Measurements from ENCODE around the gene OXSR1.

The OXSR1 gene

DNA sequence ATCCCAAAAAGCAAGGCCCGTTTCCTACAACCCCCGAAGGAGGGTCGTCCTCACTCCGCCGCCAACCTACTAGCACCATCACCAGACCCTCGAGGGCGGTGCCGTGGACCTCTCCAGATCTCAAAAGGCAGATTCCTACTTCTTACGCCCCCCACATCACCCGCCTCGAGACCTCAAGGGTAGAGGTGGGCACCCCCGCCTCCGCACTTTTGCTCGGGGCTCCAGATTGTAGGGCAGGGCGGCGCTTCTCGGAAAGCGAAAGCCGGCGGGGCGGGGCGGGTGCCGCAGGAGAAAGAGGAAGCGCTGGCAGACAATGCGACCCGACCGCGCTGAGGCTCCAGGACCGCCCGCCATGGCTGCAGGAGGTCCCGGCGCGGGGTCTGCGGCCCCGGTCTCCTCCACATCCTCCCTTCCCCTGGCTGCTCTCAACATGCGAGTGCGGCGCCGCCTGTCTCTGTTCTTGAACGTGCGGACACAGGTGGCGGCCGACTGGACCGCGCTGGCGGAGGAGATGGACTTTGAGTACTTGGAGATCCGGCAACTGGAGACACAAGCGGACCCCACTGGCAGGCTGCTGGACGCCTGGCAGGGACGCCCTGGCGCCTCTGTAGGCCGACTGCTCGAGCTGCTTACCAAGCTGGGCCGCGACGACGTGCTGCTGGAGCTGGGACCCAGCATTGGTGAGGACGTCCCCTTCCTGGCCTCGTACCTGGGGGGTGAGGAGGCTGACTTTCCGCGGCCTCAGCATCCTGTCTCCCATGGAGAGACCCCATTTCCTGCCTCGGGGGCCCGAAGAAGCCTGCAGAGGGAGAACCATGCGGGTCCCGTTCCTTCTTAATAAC is 26.8 kb upstream of the OXSR1 start, which contains the start of gene MYD88:
TSS of gene MYD88 (plus strand) at position 313 of the 842 bp plus-strand sequence. CDS start at position 353, 40 bp downstream.
- Histone ChIP-seq H3K36me3 (peaks cover 38 to 56% (median 51%) of the 10 kb centered on the region in 11 experiments), H4K20me1 (peaks cover 44 to 70% (median 60%) of the 10 kb centered on the region in 11 experiments; a peak in 21 of 22 replicates), H3K9ac (peak within 1 kb of the TSS; percentile 90 to 99 (median 97)), H3K27me3 (no peaks in the 10 kb centered on the region), H3K9me3 (replicated peaks in 1 of 11) (no peaks in the 10 kb centered on the region), H3K4me3 (peak within 1 kb of the TSS; percentile 73 to 99 (median 92)), H3K4me1 (peaks cover 65 to 79% (median 72%) of the 10 kb centered on the region in 10 experiments), H3K27ac (peak within 1 kb of the TSS; percentile 85 to 99 (median 96)), H3K4me2 (peak within 1 kb of the TSS; percentile 87 to 99 (median 97))
- TF ChIP-seq Cebpa-rat (IDR thresholded peaks at IDR 0.05), result no peak

DNA sequence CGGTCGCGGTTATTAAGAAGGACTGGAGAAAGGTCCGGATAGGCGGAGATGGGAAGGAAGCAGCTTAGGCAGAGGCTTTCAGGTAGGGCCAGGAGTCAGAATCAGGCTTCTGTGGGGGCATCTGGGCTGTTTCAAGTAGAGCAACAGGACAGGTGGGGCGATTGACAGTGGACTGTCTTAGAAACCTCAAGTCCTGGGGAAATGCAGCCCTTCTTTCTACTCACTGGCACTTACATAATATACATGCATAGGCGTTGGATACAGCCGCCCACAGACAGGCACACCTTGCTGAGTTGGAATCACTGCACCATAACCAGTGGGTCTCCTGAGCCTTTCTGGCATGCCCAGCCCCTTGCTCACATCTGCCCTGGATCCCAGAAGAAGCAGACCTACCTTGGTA is 26.1 kb upstream of the OXSR1 start:
- peak overlapping the region; percentile 87 to 99 (median 97) for H3K4me2 ChIP-seq
- H3K4me1 ChIP-seq, result peaks cover 68 to 80% (median 75%) of the 10 kb centered on the region in 10 experiments
- H4K20me1 ChIP-seq, result peaks cover 38 to 64% (median 54%) of the 10 kb centered on the region in 11 experiments; a peak in 21 of 22 replicates
- peaks cover 0 to 1% (median 0%) of the 10 kb centered on the region in 11 experiments; a peak in 3 of 22 replicates for H3K9me3 ChIP-seq (replicated peaks in 1 of 11)
- peak overlapping the region; percentile 73 to 99 (median 92) for H3K4me3 ChIP-seq
- no peak for TF ChIP-seq Cebpa-rat (IDR thresholded peaks at IDR 0.05)
- H3K36me3 ChIP-seq, result peaks cover 32 to 50% (median 44%) of the 10 kb centered on the region in 11 experiments
- H3K27ac ChIP-seq, result peak overlapping the region; percentile 85 to 99 (median 96)
- H3K27me3 ChIP-seq, result no peaks in the 10 kb centered on the region
- H3K9ac ChIP-seq, result peak overlapping the region; percentile 90 to 99 (median 97)

DNA sequence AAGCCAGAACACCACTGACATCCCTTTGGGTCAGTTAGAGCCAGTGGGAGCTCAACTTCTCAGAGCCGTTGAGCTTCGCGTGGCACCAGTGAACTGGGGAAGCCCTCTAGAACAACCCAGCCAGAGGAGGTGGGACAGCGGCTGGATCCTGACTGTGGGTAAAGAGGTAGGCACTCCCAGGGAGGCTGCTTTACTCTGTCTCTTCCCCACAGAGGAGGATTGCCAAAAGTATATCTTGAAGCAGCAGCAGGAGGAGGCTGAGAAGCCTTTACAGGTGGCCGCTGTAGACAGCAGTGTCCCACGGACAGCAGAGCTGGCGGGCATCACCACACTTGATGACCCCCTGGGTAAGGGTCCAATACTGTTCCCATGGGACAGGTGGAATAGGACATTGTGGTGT is 25.7 kb upstream of the OXSR1 start:
- Histone ChIP-seq H3K9me3 (replicated peaks in 1 of 11) (peaks cover 0 to 5% (median 0%) of the 10 kb centered on the region in 11 experiments; a peak in 3 of 22 replicates), H3K27me3 (no peaks in the 10 kb centered on the region), H3K4me2 (peak overlapping the region; percentile 87 to 99 (median 97)), H3K4me3 (peak overlapping the region; percentile 73 to 99 (median 92)), H3K27ac (peak overlapping the region; percentile 85 to 99 (median 96)), H3K36me3 (peaks cover 27 to 46% (median 40%) of the 10 kb centered on the region in 11 experiments), H3K4me1 (peaks cover 67 to 81% (median 75%) of the 10 kb centered on the region in 10 experiments), H3K9ac (peak overlapping the region; percentile 90 to 99 (median 97)), H4K20me1 (peaks cover 33 to 59% (median 49%) of the 10 kb centered on the region in 11 experiments; a peak in 21 of 22 replicates)
- TF ChIP-seq Cebpa-rat (IDR thresholded peaks at IDR 0.05), result no peak

- Histone ChIP-seq H3K4me2 (peak overlapping the region; percentile 87 to 99 (median 97)), H3K27me3 (no peaks in the 10 kb centered on the region), H3K4me1 (peaks cover 59 to 72% (median 68%) of the 10 kb centered on the region in 10 experiments), H3K36me3 (peaks cover 25 to 39% (median 34%) of the 10 kb centered on the region in 11 experiments), H4K20me1 (peaks cover 24 to 50% (median 40%) of the 10 kb centered on the region in 11 experiments; a peak in 21 of 22 replicates), H3K9ac (peak overlapping the region; percentile 90 to 99 (median 97); a peak in 21 of 22 replicates), H3K4me3 (peak overlapping the region; percentile 73 to 99 (median 92); a peak in 19 of 20 replicates), H3K27ac (peak overlapping the region in 4 of 11 experiments; percentile 5 to 96 (median 92); a peak in 4 of 22 replicates), H3K9me3 (replicated peaks in 1 of 11) (peaks cover 3 to 14% (median 8%) of the 10 kb centered on the region in 11 experiments; a peak in 21 of 22 replicates)
- no peak for TF ChIP-seq Cebpa-rat (IDR thresholded peaks at IDR 0.05)
Observed at GRCh38 chr3:38140326-38141172, 24.8 kb upstream of the OXSR1 start.

DNA sequence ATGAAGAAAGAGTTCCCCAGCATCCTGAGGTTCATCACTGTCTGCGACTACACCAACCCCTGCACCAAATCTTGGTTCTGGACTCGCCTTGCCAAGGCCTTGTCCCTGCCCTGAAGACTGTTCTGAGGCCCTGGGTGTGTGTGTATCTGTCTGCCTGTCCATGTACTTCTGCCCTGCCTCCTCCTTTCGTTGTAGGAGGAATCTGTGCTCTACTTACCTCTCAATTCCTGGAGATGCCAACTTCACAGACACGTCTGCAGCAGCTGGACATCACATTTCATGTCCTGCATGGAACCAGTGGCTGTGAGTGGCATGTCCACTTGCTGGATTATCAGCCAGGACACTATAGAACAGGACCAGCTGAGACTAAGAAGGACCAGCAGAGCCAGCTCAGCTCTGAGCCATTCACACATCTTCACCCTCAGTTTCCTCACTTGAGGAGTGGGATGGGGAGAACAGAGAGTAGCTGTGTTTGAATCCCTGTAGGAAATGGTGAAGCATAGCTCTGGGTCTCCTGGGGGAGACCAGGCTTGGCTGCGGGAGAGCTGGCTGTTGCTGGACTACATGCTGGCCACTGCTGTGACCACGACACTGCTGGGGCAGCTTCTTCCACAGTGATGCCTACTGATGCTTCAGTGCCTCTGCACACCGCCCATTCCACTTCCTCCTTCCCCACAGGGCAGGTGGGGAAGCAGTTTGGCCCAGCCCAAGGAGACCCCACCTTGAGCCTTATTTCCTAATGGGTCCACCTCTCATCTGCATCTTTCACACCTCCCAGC is 24.0 kb upstream of the OXSR1 start:
- Histone ChIP-seq H4K20me1 (peaks cover 17 to 42% (median 32%) of the 10 kb centered on the region in 11 experiments; a peak in 21 of 22 replicates), H3K4me1 (peaks cover 58 to 73% (median 65%) of the 10 kb centered on the region in 10 experiments), H3K27me3 (no peaks in the 10 kb centered on the region), H3K9me3 (replicated peaks in 1 of 11) (peaks cover 12 to 22% (median 16%) of the 10 kb centered on the region in 11 experiments; a peak in 21 of 22 replicates), H3K4me2 (peak overlapping the region; percentile 87 to 99 (median 97); a peak in 21 of 22 replicates), H3K4me3 (peak overlapping the region in 8 of 10 experiments; percentile 73 to 99 (median 94); a peak in 11 of 20 replicates), H3K36me3 (peaks cover 25 to 44% (median 34%) of the 10 kb centered on the region in 11 experiments), H3K27ac (no peak overlapping the region; a peak in 1 of 22 replicates), H3K9ac (peak overlapping the region in 5 of 11 experiments; percentile 22 to 95 (median 93); a peak in 8 of 22 replicates)
- TF ChIP-seq Cebpa-rat (IDR thresholded peaks at IDR 0.05), result no peak

- H3K9ac ChIP-seq, result peak overlapping the region in 2 of 11 experiments; percentile 93 to 95; a peak in 4 of 22 replicates
- peaks cover 17 to 41% (median 32%) of the 10 kb centered on the region in 11 experiments; a peak in 21 of 22 replicates for H4K20me1 ChIP-seq
- peak overlapping the region in 3 of 10 experiments; percentile 95 to 99 (median 96); a peak in 4 of 20 replicates for H3K4me3 ChIP-seq
- peaks cover 25 to 48% (median 34%) of the 10 kb centered on the region in 11 experiments for H3K36me3 ChIP-seq
- no peak for TF ChIP-seq Cebpa-rat (IDR thresholded peaks at IDR 0.05)
- peaks cover 17 to 28% (median 21%) of the 10 kb centered on the region in 11 experiments; a peak in 21 of 22 replicates for H3K9me3 ChIP-seq (replicated peaks in 1 of 11)
- H3K4me1 ChIP-seq, result peaks cover 62 to 78% (median 65%) of the 10 kb centered on the region in 10 experiments
- no peaks in the 10 kb centered on the region for H3K27me3 ChIP-seq
- no peak overlapping the region for H3K27ac ChIP-seq
- peak overlapping the region; percentile 87 to 99 (median 97); a peak in 17 of 22 replicates for H3K4me2 ChIP-seq
Observed at GRCh38 chr3:38141952-38142273, 23.4 kb upstream of the OXSR1 start.

- peak overlapping the region in 3 of 11 experiments; percentile 33 to 66 (median 34); a peak in 1 of 22 replicates for H3K9ac ChIP-seq
- TF ChIP-seq Cebpa-rat (IDR thresholded peaks at IDR 0.05), result no peak
- peak overlapping the region; percentile 64 to 99 (median 97) for H3K4me2 ChIP-seq
Observed at GRCh38 chr3:38142959-38143358, 22.4 kb upstream of the OXSR1 start.

More at GRCh38 chr3:38142959-38143358, 22.4 kb upstream of the OXSR1 start:
- peaks cover 59 to 83% (median 65%) of the 10 kb centered on the region in 10 experiments for H3K4me1 ChIP-seq
- H3K27ac ChIP-seq, result peak overlapping the region in 3 of 11 experiments; percentile 37 to 57 (median 54); a peak in 5 of 22 replicates
- H3K4me3 ChIP-seq, result no peak overlapping the region
- H4K20me1 ChIP-seq, result peaks cover 17 to 41% (median 32%) of the 10 kb centered on the region in 11 experiments; a peak in 21 of 22 replicates
- H3K27me3 ChIP-seq, result no peaks in the 10 kb centered on the region
- peaks cover 19 to 38% (median 32%) of the 10 kb centered on the region in 11 experiments; a peak in 21 of 22 replicates for H3K9me3 ChIP-seq (replicated peaks in 1 of 11)
- H3K36me3 ChIP-seq, result peaks cover 25 to 48% (median 34%) of the 10 kb centered on the region in 11 experiments
